ENCODE results near the gene ZNF281.

The ZNF281 gene

GRCh38 chr1:200436436-200436835, 26.6 kb upstream of the ZNF281 start:
- Histone ChIP-seq H3K79me2 (ENCODE audit: insufficient read depth, low read length) (no peaks in the 10 kb centered on the region), H3K4me2 (ENCODE audit: low read depth, low read length, poor library complexity, severe bottlenecking) (no peak overlapping the region), H3K27me3 (ENCODE audit: insufficient read depth, low read length, poor library complexity, severe bottlenecking) (no peaks in the 10 kb centered on the region), H3K4me3 (ENCODE audit: low read length, poor library complexity, severe bottlenecking) (no peak overlapping the region), H3K9me2 (replicated peaks; ENCODE audit: low read depth, low read length) (no peaks in the 10 kb centered on the region), H3F3A (ENCODE audit: low read depth) (no peaks in the 10 kb centered on the region), H3K9me3 (ENCODE audit: insufficient read depth, low read depth, low read length) (no peaks in the 10 kb centered on the region), H3K36me3 (ENCODE audit: insufficient read depth, low read length) (no peaks in the 10 kb centered on the region), H4K20me1 (ENCODE audit: insufficient read depth, low read length, poor library complexity, severe bottlenecking) (no peaks in the 10 kb centered on the region), H3K4me1 (ENCODE audit: insufficient read depth, low read length, poor library complexity, severe bottlenecking) (peaks cover 9% of the 10 kb centered on the region), H2AFZ (ENCODE audit: low read length) (no peak overlapping the region), H3K9ac (ENCODE audit: low read depth, low read length, poor library complexity, severe bottlenecking) (no peak overlapping the region)
- TF ChIP-seq EZH2phosphoT487 (IDR thresholded peaks at IDR 0.05; ENCODE audit: borderline replicate concordance), result no peak
- TF ChIP-seq, protein P1, sequence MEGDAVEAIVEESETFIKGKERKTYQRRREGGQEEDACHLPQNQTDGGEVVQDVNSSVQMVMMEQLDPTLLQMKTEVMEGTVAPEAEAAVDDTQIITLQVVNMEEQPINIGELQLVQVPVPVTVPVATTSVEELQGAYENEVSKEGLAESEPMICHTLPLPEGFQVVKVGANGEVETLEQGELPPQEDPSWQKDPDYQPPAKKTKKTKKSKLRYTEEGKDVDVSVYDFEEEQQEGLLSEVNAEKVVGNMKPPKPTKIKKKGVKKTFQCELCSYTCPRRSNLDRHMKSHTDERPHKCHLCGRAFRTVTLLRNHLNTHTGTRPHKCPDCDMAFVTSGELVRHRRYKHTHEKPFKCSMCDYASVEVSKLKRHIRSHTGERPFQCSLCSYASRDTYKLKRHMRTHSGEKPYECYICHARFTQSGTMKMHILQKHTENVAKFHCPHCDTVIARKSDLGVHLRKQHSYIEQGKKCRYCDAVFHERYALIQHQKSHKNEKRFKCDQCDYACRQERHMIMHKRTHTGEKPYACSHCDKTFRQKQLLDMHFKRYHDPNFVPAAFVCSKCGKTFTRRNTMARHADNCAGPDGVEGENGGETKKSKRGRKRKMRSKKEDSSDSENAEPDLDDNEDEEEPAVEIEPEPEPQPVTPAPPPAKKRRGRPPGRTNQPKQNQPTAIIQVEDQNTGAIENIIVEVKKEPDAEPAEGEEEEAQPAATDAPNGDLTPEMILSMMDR (conservative IDR thresholded peaks at IDR 0.05; ENCODE audit: low read length), result no peak

- no peaks in the 10 kb centered on the region for H3K9me2 ChIP-seq (replicated peaks; ENCODE audit: low read depth, low read length)
- no peak overlapping the region for H3K4me3 ChIP-seq (ENCODE audit: low read length, poor library complexity, severe bottlenecking)
- H3K4me1 ChIP-seq (ENCODE audit: insufficient read depth, low read length, poor library complexity, severe bottlenecking), result peaks cover 9% of the 10 kb centered on the region
- no peak overlapping the region for H3K4me2 ChIP-seq (ENCODE audit: low read depth, low read length, poor library complexity, severe bottlenecking)
- no peaks in the 10 kb centered on the region for H4K20me1 ChIP-seq (ENCODE audit: insufficient read depth, low read length, poor library complexity, severe bottlenecking)
- H2AFZ ChIP-seq (ENCODE audit: low read length), result no peak overlapping the region
- H3K36me3 ChIP-seq (ENCODE audit: insufficient read depth, low read length), result no peaks in the 10 kb centered on the region
- TF ChIP-seq, protein P1 (conservative IDR thresholded peaks at IDR 0.05; ENCODE audit: low read length), result no peak
- TF ChIP-seq EZH2phosphoT487 (IDR thresholded peaks at IDR 0.05; ENCODE audit: borderline replicate concordance), result no peak
- no peaks in the 10 kb centered on the region for H3K27me3 ChIP-seq (ENCODE audit: insufficient read depth, low read length, poor library complexity, severe bottlenecking)
- no peaks in the 10 kb centered on the region for H3K9me3 ChIP-seq (ENCODE audit: insufficient read depth, low read depth, low read length)
- H3K9ac ChIP-seq (ENCODE audit: low read depth, low read length, poor library complexity, severe bottlenecking), result no peak overlapping the region
- H3F3A ChIP-seq (ENCODE audit: low read depth), result no peaks in the 10 kb centered on the region
- H3K79me2 ChIP-seq (ENCODE audit: insufficient read depth, low read length), result no peaks in the 10 kb centered on the region
These were observed 25.5 kb upstream of the ZNF281 start for GRCh38 chr1:200435200-200435780.

GRCh38 chr1:200433586-200433985, 23.8 kb upstream of the ZNF281 start:
- H4K20me1 ChIP-seq (ENCODE audit: insufficient read depth, low read length, poor library complexity, severe bottlenecking), result no peaks in the 10 kb centered on the region
- H3K36me3 ChIP-seq (ENCODE audit: insufficient read depth, low read length), result no peaks in the 10 kb centered on the region
- no peak overlapping the region for H2AFZ ChIP-seq (ENCODE audit: low read length)
- no peaks in the 10 kb centered on the region for H3K79me2 ChIP-seq (ENCODE audit: insufficient read depth, low read length)
- no peak overlapping the region for H3K9ac ChIP-seq (ENCODE audit: low read depth, low read length, poor library complexity, severe bottlenecking)
- no peak for TF ChIP-seq EZH2phosphoT487 (IDR thresholded peaks at IDR 0.05; ENCODE audit: borderline replicate concordance)
- TF ChIP-seq, protein P1 (conservative IDR thresholded peaks at IDR 0.05; ENCODE audit: low read length), result no peak
- no peaks in the 10 kb centered on the region for H3K27me3 ChIP-seq (ENCODE audit: insufficient read depth, low read length, poor library complexity, severe bottlenecking)
- no peak overlapping the region for H3K4me2 ChIP-seq (ENCODE audit: low read depth, low read length, poor library complexity, severe bottlenecking)
- H3K4me3 ChIP-seq (ENCODE audit: low read length, poor library complexity, severe bottlenecking), result no peak overlapping the region
- no peaks in the 10 kb centered on the region for H3K9me2 ChIP-seq (replicated peaks; ENCODE audit: low read depth, low read length)
- no peaks in the 10 kb centered on the region for H3K9me3 ChIP-seq (ENCODE audit: insufficient read depth, low read depth, low read length)
- H3F3A ChIP-seq (ENCODE audit: low read depth), result no peaks in the 10 kb centered on the region
- peaks cover 9% of the 10 kb centered on the region for H3K4me1 ChIP-seq (ENCODE audit: insufficient read depth, low read length, poor library complexity, severe bottlenecking)

All from Loucy (cell line).